ENCODE data around the gene ARHGAP42.

- TF ChIP-seq, protein P1, sequence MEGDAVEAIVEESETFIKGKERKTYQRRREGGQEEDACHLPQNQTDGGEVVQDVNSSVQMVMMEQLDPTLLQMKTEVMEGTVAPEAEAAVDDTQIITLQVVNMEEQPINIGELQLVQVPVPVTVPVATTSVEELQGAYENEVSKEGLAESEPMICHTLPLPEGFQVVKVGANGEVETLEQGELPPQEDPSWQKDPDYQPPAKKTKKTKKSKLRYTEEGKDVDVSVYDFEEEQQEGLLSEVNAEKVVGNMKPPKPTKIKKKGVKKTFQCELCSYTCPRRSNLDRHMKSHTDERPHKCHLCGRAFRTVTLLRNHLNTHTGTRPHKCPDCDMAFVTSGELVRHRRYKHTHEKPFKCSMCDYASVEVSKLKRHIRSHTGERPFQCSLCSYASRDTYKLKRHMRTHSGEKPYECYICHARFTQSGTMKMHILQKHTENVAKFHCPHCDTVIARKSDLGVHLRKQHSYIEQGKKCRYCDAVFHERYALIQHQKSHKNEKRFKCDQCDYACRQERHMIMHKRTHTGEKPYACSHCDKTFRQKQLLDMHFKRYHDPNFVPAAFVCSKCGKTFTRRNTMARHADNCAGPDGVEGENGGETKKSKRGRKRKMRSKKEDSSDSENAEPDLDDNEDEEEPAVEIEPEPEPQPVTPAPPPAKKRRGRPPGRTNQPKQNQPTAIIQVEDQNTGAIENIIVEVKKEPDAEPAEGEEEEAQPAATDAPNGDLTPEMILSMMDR (IDR thresholded peaks at IDR 0.05; ENCODE audit: low read length): no peak
- TF ChIP-seq EZH2 (IDR thresholded peaks at IDR 0.05; ENCODE audit: borderline replicate concordance, low read length): no peak
Observed at GRCh38 chr11:100925935-100926334, 238.8 kb downstream of the ARHGAP42 start.

Data from OCI-LY1 (cell line).